HL-60/S4 treated with phorbol 12-myristate 13-acetate at 8.2 ng/mL for 4 days and 3 days (cell line): Measurements from ENCODE around the gene MUC6.

Experiments
- in situ Hi-C: fragments of 300-500 bp; cut with MboI; formaldehyde crosslinking; loops from 2 replicates; pipeline ENCODE4 v1.15.0; 2022; ENCODE audit warnings: low sequenced_read_pairs

MUC6 gene

DNA sequence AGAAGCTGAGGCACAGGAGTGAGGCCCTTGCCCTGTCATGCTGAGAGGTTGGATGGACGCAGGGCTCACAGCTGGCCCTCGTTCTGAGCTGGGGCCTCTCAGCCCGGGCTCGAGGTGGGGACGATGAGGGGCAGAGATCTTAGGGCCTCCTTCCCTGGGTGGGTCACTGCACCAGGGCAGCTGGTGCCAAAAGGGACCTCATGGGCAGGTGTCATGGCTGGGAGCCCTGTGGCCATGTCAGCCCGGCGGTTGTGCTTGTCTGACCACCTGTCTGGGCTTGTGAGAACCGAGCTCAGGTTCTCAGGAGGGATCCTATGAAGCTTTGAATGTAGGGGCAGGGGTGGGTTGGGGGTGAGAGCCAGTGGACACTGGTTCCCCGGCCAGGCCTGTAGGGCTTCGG lies 1.8 kb upstream of the MUC6 start:
- in situ Hi-C loops: no loop called here

DNA sequence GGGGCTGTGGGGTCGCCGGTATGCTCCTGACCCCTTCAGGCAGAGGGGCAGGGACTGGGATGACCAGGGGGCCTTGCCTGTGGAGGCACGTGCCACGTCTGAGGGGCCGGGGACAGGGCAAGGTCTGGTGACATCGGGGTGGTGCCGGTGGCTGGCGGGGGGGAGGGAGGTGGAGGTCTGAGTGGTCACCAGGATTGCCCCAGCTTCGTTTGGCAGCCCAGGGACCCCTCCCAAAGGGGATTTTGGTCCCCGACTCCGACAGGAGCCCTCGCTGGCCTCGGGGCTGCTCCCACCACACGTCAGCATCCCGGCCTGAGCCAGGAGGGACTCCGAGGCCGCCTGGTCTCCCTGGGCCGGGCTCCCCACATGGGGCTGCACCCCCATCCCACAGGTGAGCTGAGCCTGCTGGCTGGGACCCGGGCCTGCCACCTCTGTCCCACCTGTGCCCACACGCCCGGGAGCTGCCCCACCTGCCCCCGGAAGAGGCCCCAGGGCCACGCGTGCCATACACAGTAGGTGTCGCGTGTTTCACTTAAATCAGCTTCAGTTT lies 1.1 kb upstream of the MUC6 start:
- in situ Hi-C loops: no loop called here

DNA sequence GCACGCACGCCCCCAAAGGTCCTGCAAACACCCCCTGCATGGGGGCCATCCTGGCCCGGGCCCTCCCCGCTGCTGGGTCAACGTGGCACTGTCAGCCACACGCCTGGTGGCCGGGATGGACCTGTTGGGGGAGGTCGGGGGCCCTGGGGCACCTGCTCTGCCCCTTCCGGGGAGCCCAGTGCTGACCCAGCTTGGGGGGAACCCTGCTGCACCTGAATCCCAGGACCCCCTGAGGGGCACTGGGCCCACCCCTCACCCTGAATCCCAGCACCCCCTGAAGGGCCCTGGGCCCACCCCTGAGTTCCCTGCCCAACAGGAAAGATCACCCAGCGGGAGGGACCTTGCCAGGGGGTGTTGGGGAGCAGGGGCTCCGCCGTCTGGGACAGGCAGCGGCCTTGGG lies 413 bp upstream of the MUC6 start:
- in situ Hi-C loops: no loop called here

DNA sequence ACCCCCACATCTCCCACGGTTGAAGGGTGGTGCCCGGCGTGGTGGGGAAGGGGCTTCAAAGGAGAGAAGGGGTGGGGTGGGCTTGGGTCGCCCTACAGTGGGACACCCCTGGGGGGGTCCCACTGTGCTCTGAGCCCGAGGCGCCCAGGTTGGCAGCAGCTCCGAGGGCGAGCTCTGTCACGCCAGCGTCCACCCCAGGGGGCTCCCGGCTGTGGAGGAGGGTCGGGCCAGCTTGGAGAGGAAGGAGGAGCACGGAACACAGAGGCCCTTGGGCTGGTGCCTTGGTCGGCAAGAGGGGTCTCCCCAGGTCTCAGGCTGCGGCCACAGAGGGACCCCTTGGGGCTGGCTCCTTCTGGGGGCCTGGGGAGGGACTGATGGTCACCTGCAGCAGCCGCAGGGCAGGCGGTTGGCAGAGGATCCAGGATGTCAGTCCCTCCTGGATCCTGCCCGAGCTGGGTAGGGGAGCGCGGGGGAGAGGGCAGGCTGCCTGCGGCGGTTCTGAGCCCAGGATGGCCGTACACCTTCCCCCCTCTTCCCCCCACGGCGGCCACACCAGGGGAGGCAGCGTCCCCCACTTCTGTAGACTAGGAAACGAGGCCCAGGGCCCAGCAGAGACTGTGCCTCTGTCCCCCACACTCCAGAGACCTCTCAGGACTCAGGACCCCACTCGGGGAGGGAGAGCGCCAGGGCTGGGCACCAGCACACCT lies 788 bp downstream of the MUC6 start:
- in situ Hi-C loops: no loop called here

- in situ Hi-C loops: no loop called here
These were observed 1.8 kb downstream of the MUC6 start for GRCh38 chr11:1034456-1035295.

- in situ Hi-C loops: no loop called here
These were observed 2.5 kb downstream of the MUC6 start for GRCh38 chr11:1034001-1034400.

DNA sequence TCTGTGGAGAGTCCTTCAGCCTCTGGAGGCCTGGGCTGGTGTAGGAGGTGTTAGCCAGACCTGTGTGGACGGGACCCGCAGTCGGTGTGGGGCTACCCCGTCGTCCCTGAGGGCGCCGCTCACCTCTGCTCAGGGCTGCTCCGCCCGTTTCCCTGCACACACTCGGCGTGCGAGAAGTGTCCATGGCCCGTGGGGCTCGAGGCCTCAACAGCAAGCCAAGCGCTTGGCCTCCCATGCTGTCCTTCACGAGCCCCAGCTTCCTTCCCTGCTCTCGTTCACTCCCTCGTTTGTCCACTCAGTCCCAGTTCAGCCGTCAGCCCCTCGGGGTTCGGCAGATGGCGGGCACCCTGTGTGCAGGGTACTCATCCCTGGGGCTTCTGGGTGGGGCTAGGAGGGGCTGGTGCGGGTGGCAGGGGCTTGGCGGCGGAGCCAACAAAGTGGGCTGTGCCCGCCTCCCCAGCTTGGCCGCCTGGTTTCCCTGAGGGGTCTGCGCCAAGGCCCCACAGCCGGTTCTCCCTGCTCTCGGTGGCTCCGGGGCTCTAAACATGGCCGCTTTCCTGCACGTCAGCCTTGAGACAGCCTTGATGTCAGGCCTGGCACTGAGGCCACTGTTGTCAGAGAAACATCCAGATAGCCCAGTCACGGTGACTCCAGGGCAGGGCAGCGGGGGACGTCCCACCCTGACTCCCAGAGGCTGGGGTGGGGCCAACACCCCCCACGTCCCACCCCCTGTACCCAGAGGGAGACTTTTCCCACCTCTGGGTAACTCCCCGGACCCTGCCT lies 3.3 kb downstream of the MUC6 start:
- in situ Hi-C loops: no loop called here

DNA sequence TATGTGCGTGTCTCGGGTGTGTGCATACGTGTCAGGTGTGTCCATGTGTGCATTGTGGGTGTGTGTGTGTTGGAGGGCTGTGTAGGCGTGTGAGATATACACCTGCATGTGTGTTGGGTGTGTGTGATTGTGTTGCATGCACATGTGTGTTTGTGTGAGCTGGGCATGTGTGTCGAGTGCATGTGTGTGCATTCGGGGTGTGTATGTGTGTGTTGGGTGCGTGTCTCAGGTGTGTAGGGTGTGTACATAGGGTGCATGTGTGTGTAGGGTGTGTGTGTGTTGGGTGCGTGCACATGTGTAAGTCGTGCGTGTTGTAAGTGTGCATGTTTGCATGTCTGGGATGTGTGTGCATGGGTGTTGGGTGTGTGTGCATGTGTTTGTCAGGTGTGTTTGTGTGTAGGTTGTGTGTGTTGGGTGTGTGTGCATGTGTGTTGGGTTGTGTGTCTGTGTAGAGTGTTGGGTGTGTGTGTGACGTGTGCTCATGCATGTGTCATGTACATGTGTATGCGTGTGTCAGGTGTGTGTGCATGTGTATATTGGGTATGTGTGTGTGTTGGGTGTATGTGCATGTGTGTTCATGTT lies 4.1 kb downstream of the MUC6 start:
- in situ Hi-C loops: no loop called here

GRCh38 chr11:1031121-1031899 lies 5.2 kb downstream of the MUC6 start:
- in situ Hi-C loops: no loop called here

DNA sequence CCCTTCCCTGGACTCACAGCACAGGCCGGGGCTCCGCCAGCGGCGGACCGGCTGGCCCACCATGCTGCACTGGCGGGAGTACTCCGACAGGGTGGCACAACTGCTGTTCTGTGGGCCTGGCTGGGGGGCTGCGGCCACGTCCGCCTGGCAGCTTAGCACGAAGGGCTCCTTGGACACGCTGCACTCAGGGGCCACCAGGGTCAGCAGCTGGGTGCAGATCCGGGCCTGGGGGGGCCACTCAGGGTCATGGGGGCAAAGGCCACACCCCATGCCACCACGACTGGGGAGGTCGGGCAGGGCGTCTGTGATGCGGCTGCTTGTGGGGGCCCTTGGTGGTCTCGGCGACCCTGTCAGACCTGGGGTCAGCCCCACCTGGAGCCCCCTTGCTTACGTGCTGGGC lies 6.0 kb downstream of the MUC6 start:
- in situ Hi-C loops: no loop called here

DNA sequence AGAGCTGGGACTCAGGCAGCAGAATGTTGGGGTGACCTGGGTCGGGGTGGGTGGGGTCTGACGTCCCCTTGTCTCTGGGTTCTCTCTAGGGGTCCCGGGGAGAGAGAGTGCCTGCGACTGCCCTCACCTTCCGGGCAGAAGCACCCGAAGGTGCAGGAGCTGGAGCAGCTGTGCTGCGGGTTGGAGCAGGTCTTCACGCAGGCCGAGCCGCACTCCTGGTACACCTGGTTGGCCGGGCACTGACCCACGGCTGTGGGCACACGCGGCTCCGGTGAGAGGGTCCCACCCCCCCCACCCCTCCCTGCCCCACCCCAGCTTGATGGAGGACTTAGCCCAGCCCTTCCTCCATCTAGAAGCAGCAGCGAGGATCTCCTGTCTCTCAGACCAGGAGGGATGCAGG lies 6.4 kb downstream of the MUC6 start:
- in situ Hi-C loops: no loop called here

DNA sequence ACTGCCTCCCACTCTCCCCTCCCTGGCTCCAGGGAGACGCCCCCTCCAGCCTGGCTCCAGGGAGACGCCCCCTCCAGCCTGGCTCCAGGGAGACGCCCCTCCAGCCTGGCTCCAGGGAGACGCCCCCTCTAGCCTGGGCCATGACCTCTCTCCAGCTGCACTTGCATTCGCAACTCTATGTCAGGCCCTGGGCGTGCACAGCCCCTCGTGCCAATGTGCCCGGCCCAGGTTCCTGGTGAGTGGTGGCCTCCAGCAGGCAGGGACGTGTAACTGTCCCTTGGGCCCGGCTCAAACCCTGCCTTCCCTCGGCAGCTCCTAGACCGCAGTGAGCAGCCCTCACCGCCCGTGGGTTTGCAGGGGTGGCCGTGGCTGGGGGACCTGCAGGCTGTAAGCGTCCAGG lies 6.9 kb downstream of the MUC6 start:
- in situ Hi-C loops: no loop called here

DNA sequence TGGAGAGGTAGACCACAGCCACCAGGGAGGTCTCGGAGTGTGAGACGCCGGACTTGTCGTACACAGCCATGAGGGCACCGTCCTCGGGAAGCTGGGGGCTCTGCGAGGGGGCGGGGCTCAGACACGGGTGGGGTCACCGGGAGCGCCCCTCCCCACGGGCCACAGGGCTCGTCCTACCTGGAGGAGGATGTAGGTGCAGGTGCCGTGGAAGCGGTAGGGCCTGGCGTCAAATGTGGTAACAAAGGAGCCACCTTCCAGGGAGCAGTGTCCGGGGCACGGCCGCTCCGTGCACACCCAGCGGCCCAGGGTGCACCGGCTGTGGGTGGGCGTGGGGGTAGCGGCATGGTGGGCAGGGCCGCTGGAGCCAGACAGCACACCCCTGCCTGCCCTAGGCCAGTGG lies 7.5 kb downstream of the MUC6 start:
- in situ Hi-C loops: no loop called here

DNA sequence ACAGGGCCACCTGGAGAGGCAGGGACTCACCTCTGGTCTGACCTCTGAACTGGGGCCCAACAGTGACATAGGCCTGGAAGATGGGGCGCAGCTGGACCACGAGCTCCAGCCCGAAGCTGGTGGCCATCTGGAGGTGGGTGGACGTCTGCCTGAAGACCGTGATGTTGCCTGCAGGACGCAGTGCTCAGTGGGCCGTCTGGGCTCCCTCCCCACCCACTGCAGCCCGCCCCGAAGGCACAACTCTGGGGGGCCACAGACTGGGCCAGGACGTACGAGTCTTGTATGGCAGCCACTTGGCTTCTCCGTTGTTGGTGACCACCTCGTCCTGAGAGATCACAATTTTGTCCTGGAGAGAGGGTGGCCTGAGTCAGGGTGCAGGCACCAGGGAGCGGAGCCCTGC lies 7.9 kb downstream of the MUC6 start:
- in situ Hi-C loops: no loop called here

DNA sequence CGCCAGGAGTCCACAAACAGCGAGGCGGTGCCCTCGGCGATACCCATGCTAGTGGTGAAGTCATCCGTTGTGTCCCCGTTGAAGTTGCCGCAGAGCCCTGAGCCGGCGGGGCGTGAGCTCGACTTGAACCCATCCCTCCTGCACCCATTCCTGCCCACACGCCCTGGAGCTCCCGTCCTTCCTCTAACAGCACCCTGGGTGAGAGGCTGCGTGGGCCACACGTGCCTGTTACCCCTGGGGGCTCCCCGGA lies 8.3 kb downstream of the MUC6 start:
- in situ Hi-C loops: no loop called here

DNA sequence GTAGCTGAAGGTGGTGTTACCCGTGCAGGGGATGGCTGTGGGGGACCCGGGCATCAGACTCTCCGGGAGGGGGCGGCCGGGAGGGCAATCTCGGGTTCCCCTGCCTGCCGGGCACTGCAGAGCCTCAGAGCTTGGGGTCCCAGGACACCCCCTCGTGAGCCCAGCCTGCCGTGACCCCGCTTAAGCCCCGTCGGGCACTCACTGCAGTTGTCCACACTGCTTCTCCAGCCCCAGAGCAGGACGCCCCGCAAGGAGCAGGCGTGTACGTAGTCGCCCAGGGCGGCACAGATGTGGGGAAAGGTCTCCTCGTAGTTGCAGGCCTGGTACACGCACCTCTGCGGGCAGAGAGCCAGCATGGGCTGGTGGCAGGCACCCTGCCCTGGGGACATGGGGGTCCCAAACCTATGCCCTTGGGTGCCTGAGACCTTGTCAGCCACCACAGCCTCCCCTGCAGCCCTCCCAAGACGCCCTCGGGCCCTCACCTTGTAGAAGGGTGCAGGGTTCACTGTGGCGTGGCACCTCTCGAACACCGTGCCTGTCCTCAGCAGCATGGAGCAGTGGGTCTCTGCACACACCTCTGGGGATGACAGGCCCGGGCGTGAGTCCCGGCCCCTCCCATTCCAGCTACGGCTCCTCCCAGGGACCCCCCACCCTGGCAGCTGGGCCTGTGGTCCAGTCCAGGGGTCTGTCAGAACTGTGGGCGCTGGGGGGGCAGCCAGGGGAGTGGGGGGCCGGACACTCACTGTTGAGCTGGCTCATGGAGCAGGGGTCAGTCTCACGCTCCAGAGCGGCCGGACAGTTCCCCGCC lies 8.8 kb downstream of the MUC6 start:
- in situ Hi-C loops: no loop called here

- in situ Hi-C loops: no loop called here
These were observed 9.7 kb downstream of the MUC6 start for GRCh38 chr11:1026641-1027482.

DNA sequence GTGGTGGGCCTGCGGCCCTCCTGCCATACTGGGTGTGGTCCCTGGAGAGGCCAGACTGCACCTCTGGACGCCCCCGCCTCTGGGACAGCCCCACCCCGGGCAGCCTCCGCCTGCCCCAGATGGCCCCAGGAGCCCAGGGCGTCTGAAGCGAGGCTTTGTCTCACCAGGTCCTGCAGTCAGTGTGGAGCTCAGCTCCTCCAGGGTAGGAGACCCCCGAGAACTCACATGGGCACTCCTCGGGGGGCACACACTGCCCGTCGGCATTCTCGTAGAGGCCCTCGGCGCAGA lies 10.4 kb downstream of the MUC6 start:
- in situ Hi-C loops: no loop called here
